K562 (cell line): ENCODE results near the gene FKBP2. TPM values are rescaled to one million over a fixed set of nuclear protein-coding genes. Genes with fewer than 3 reads are reported as not detected.
A peak's percentile ranks its signal among the peaks of the same experiment; 100 is the strongest.

ENCODE experiments used
- ARNT ChIP-seq, 2 experiments: fragments of 450-650 bp; IDR thresholded peaks; 2 replicates each; pipeline ENCODE4 v1.6.1; 2016; ENCODE audit warnings: mild to moderate bottlenecking in 1 of 2
- ESRRA ChIP-seq: fragments of 450-650 bp; IDR thresholded peaks from 2 replicates; pipeline ENCODE4 v1.6.1; 2014; ENCODE audit warnings: low read depth, mild to moderate bottlenecking, moderate library complexity, borderline replicate concordance
- FIP1L1 ChIP-seq: fragments of 200-400 bp; formaldehyde crosslinking; IDR thresholded peaks from 2 replicates; pipeline ENCODE4 v1.6.1; 2018; ENCODE audit warnings: mild to moderate bottlenecking, low read depth, low read length; ENCODE audit not compliant: poor library complexity, severe bottlenecking
- KLF16 ChIP-seq: IDR thresholded peaks from 2 replicates; pipeline ENCODE4 v1.6.1; 2016; ENCODE audit warnings: antibody characterized with exemption
- POLR3G ChIP-seq: IDR thresholded peaks from 2 replicates; pipeline ENCODE4 v1.6.1; 2011; ENCODE audit not compliant: insufficient read length, insufficient replicate concordance; ENCODE audit errors: extremely low read depth
- RBBP5 ChIP-seq: fragments of 200-600 bp; sonication (generic); IDR thresholded peaks from 2 replicates; pipeline ENCODE4 v1.6.1; 2012; ENCODE audit warnings: borderline replicate concordance, mild to moderate bottlenecking, low read length, control low read depth, inconsistent platforms; ENCODE audit not compliant: insufficient read depth, poor library complexity, severe bottlenecking
- SMAD4 ChIP-seq: fragments of 250-450 bp; sonication (Bioruptor Pico); conservative IDR thresholded peaks from 2 replicates; pipeline ENCODE4 v1.8.0; 2021; ENCODE audit warnings: inconsistent platforms, mild to moderate bottlenecking, moderate library complexity
- ZNF12 ChIP-seq: sonication (generic); formaldehyde crosslinking; IDR thresholded peaks from 2 replicates; pipeline ENCODE4 v1.4.0; 2020; ENCODE audit warnings: mild to moderate bottlenecking, missing genetic modification reagents
- ZNF121 ChIP-seq: sonication (generic); formaldehyde crosslinking; conservative IDR thresholded peaks from 2 replicates; pipeline ENCODE4 v1.8.0; 2022; ENCODE audit warnings: missing genetic modification reagents
- ZNF212 ChIP-seq: fragments of 450-650 bp; formaldehyde crosslinking; IDR thresholded peaks from 2 replicates; pipeline ENCODE4 v1.4.0; 2020; ENCODE audit warnings: mild to moderate bottlenecking
- polyA plus RNA-seq, 8 experiments: library from polyadenylated mRNA; depleted of rRNA in 4 of 8; stranded (reverse) in 5 of 8; unstranded in 3 of 8; fragments of >200 nt; fragmentation: Nextera tagmentation in 2 of 8; fragmentation: Illumina TruSeq in 1 of 8; extraction: Ambion mirVana in 2 of 8; extraction: Trizol in 1 of 8; gene quantifications; 2 replicates each; pipeline versions ENCODE4 v1.2.1 to v1.2.3, GENCODE V29; 2011 to 2014; ENCODE audit warnings: inconsistent platforms in 1 of 8, missing spikeins in 1 of 8
- total RNA-seq, 7 experiments: library from RNA; depleted of rRNA in 6 of 7; stranded (reverse); fragments of >200 nt in 6 of 7; fragmentation: Illumina TruSeq in 2 of 7; extraction: Trizol in 2 of 7; gene quantifications; 2 replicates each; pipeline versions ENCODE4 v1.2.1 to v1.2.3, GENCODE V29; 2011 to 2021; ENCODE audit warnings: low replicate concordance in 1 of 7
- TF ChIP-seq, protein P1 (sequence below), 2 experiments: fragments of 450-650 bp in 1 of 2; sonication (generic) in 1 of 2; formaldehyde crosslinking in 1 of 2; IDR thresholded peaks; 2 replicates each; pipeline versions ENCODE4 v1.7.1 to v1.9.0; 2016 to 2022; ENCODE audit warnings: inconsistent platforms in 1 of 2, mild to moderate bottlenecking in 1 of 2, missing genetic modification reagents in 1 of 2
- TF ChIP-seq, protein P2 (sequence below): fragments of 450-650 bp; conservative IDR thresholded peaks from 2 replicates; pipeline ENCODE4 v1.6.1; 2016; ENCODE audit warnings: missing genetic modification characterization, low read depth, mild to moderate bottlenecking, missing compliant biosample characterization, moderate library complexity
- TF ChIP-seq, protein P3 (sequence below): fragments of 450-650 bp; IDR thresholded peaks from 2 replicates; pipeline ENCODE4 v1.6.1; 2016; ENCODE audit warnings: antibody characterized with exemption
- TF ChIP-seq, protein P4 (sequence below): sonication (generic); formaldehyde crosslinking; IDR thresholded peaks from 2 replicates; pipeline ENCODE4 v1.8.1; 2022; ENCODE audit warnings: missing genetic modification reagents

FKBP2 gene
- total and polyA plus RNA-seq, 9 of the 15 experiments (the other 6 are each of a cell fraction or from before 2014, with no cell fraction given), result 3.5 to 151 (median 58.1) TPM

- TF ChIP-seq, protein P1, sequence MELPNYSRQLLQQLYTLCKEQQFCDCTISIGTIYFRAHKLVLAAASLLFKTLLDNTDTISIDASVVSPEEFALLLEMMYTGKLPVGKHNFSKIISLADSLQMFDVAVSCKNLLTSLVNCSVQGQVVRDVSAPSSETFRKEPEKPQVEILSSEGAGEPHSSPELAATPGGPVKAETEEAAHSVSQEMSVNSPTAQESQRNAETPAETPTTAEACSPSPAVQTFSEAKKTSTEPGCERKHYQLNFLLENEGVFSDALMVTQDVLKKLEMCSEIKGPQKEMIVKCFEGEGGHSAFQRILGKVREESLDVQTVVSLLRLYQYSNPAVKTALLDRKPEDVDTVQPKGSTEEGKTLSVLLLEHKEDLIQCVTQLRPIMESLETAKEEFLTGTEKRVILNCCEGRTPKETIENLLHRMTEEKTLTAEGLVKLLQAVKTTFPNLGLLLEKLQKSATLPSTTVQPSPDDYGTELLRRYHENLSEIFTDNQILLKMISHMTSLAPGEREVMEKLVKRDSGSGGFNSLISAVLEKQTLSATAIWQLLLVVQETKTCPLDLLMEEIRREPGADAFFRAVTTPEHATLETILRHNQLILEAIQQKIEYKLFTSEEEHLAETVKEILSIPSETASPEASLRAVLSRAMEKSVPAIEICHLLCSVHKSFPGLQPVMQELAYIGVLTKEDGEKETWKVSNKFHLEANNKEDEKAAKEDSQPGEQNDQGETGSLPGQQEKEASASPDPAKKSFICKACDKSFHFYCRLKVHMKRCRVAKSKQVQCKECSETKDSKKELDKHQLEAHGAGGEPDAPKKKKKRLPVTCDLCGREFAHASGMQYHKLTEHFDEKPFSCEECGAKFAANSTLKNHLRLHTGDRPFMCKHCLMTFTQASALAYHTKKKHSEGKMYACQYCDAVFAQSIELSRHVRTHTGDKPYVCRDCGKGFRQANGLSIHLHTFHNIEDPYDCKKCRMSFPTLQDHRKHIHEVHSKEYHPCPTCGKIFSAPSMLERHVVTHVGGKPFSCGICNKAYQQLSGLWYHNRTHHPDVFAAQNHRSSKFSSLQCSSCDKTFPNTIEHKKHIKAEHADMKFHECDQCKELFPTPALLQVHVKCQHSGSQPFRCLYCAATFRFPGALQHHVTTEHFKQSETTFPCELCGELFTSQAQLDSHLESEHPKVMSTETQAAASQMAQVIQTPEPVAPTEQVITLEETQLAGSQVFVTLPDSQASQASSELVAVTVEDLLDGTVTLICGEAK (IDR thresholded peaks at IDR 0.05), result peak; percentile 55; the same call in 1 of the 2 replicates
- TF ChIP-seq, protein P1 (CRISPR knock-in tag; IDR thresholded peaks at IDR 0.05), result no peak
- TF ChIP-seq ARNT (IDR thresholded peaks at IDR 0.05) (peak in 1 of 2 experiments; percentile 72; a peak in 1 of 4 replicates), SMAD4 (CRISPR knock-in tag) (no peak), KLF16 (no peak), FIP1L1 (no peak), RBBP5 (peak; percentile 9), ESRRA (peak; percentile 83), ZNF212 (CRISPR knock-in tag) (no peak), ZNF12 (CRISPR knock-in tag) (no peak), ZNF121 (no peak), POLR3G (no peak)
- TF ChIP-seq, protein P2, sequence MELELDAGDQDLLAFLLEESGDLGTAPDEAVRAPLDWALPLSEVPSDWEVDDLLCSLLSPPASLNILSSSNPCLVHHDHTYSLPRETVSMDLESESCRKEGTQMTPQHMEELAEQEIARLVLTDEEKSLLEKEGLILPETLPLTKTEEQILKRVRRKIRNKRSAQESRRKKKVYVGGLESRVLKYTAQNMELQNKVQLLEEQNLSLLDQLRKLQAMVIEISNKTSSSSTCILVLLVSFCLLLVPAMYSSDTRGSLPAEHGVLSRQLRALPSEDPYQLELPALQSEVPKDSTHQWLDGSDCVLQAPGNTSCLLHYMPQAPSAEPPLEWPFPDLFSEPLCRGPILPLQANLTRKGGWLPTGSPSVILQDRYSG (tag), result no peak
- TF ChIP-seq, protein P3, sequence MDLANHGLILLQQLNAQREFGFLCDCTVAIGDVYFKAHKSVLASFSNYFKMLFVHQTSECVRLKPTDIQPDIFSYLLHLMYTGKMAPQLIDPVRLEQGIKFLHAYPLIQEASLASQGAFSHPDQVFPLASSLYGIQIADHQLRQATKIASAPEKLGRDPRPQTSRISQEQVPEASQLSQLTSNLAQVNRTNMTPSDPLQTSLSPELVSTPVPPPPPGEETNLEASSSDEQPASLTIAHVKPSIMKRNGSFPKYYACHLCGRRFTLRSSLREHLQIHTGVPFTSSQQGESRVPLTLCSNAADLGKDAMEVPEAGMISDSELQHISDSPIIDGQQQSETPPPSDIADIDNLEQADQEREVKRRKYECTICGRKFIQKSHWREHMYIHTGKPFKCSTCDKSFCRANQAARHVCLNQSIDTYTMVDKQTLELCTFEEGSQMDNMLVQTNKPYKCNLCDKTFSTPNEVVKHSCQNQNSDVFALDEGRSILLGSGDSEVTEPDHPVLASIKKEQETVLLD, result 0 out of 2 replicates have a peak, but pooled peaks have one; percentile 24
- TF ChIP-seq, protein P4, sequence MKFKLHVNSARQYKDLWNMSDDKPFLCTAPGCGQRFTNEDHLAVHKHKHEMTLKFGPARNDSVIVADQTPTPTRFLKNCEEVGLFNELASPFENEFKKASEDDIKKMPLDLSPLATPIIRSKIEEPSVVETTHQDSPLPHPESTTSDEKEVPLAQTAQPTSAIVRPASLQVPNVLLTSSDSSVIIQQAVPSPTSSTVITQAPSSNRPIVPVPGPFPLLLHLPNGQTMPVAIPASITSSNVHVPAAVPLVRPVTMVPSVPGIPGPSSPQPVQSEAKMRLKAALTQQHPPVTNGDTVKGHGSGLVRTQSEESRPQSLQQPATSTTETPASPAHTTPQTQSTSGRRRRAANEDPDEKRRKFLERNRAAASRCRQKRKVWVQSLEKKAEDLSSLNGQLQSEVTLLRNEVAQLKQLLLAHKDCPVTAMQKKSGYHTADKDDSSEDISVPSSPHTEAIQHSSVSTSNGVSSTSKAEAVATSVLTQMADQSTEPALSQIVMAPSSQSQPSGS (CRISPR knock-in tag), result no peak
Observed at GRCh38 chr11:64268893-64269539, 28.1 kb downstream of the FKBP2 start (continued).
